ENCODE measurements around the gene MXRA8.

MXRA8 gene

DNA sequence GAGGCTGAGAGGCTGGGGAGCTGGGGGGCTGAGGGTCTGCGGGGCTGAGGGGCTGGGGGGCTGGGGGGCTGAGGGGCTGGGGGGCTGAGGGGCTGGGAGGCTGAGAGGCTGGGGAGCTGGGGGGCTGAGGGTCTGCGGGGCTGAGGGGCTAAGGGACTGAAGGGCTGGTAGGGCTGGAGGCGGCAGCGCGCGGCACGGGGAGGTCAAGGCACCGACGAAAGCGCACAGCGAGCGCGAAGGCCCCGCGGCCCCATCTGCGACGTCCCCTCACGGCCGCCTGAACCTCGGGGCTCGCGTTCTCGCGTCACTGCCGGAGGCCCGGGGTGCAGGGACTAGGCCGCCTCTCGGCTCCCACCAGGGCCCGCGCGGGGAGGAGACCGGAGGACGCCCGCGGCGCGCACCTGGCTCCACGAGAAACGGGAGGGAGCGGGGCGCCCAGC is 34.3 kb downstream of the MXRA8 start:
- no peak for DNase-seq (ENCODE audit: low read depth in 2 of 2)
- no peak for TF ChIP-seq CTCF (IDR thresholded peaks at IDR 0.05; ENCODE audit: low read depth, low read length)
- H3K4me3 ChIP-seq (replicated peaks in 1 of 2; ENCODE audit: low read depth in 2 of 2, low read length in 2 of 2): peak overlapping the region; percentile 63 to 86

DNA sequence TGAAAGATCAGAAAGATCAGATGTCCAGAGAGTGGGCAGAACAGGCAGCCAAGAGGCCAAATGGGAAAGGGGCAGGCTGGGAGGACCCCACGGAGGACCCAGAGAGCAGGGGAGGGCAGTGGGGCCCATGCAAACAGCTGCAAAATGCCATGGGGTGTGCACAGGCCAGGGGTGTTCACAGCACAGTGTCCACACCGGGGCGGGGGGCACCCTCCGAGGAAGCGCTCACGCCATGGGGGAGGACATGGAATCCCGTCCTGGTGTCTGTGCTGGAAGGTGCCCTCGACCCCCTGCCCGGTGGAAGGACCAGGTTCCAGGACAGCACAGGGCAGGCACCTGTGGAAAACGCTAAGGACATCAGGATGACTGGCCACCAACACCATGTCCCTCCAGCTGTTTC is 35.4 kb downstream of the MXRA8 start:
- DNase-seq (ENCODE audit: low read depth in 2 of 2): no peak
- no peak for TF ChIP-seq CTCF (IDR thresholded peaks at IDR 0.05; ENCODE audit: low read depth, low read length)
- no peak overlapping the region for H3K4me3 ChIP-seq (replicated peaks in 1 of 2; ENCODE audit: low read depth in 2 of 2, low read length in 2 of 2)

GRCh38 chr1:1322418-1322817 is 35.9 kb downstream of the MXRA8 start:
- H3K4me3 ChIP-seq (replicated peaks in 1 of 2; ENCODE audit: low read depth in 2 of 2, low read length in 2 of 2): no peak overlapping the region
- no peak for TF ChIP-seq CTCF (IDR thresholded peaks at IDR 0.05; ENCODE audit: low read depth, low read length)
- no peak for DNase-seq (ENCODE audit: low read depth in 2 of 2)

DNA sequence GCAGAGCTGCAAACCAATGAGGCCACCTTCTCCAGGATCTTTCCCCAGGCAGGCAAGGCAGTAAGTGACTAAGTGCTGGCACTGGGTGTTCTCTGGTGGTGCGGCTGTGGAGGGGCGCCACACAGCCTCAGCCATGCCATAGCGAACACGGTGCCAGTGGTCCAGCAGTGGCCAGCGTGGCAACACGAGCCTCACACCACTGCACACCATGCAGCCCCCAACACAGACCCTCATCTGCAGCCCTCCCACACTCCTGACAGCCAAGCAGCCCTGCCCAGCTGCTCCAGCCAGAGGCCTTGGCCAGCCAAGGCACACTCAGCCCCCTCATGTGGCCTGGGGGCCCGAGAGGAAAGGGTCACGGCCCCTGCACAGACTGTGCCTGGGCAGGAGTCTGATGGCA is 36.9 kb downstream of the MXRA8 start:
- no peak for DNase-seq (ENCODE audit: low read depth in 2 of 2)
- TF ChIP-seq CTCF (IDR thresholded peaks at IDR 0.05; ENCODE audit: low read depth, low read length): no peak
- H3K4me3 ChIP-seq (replicated peaks in 1 of 2; ENCODE audit: low read depth in 2 of 2, low read length in 2 of 2): no peak overlapping the region

DNA sequence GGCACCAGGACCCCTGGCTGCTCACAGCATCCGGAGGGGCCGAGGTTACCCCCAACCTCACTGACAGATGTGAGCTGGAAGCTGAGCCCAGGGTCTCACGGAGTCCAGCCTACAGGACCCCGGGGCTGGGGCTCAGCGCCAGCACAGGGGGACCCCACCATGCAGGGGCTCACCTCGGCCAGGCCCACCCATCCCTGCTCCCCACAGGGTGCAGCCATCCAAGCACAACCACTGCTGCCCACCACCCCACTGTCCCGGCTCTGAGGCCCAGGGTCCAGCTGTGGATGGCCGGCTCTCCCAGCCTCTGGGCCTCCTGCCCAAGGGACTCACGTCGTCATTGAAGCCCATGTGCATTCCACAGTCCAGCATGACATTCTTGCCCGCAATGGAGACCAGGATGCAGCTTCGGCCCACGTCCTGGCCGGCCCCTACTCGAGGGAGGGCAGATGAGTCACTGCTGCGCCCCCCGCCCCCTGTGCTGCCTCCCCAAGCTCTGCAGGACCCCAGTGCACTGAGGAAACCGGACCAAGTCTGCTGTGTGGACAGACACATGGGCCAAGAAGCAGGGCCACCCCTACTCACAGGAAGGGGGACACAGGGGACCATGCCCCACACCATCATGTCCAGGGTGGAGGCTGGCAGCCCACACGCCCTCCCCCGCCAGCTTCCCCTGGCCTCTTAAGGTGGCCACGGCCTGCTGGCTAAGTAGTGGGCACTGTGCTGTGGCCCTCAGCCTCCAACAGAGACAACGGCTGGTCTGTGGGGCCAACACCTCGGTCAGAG is 37.5 kb downstream of the MXRA8 start:
- TF ChIP-seq CTCF (IDR thresholded peaks at IDR 0.05; ENCODE audit: low read depth, low read length): no peak
- DNase-seq (ENCODE audit: low read depth in 2 of 2): peak in 1 of 2 donors; percentile 21
- H3K4me3 ChIP-seq (replicated peaks in 1 of 2; ENCODE audit: low read depth in 2 of 2, low read length in 2 of 2): no peak overlapping the region

DNA sequence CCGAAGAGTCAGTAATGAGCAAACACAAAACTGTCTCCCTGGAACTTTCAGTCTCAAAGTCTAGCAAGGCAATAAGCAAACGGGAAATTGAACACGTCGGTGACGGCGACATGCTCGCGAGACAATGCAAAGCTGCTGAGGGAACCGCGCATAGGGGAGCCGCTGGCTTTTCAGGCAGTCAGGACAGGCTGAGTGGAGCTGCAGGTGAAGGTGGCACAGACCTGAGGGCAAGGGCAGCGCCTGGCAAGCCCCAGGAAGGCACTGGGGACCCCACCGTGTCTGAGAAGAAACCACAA is 38.8 kb downstream of the MXRA8 start:
- no peak for TF ChIP-seq CTCF (IDR thresholded peaks at IDR 0.05; ENCODE audit: low read depth, low read length)
- H3K4me3 ChIP-seq (replicated peaks in 1 of 2; ENCODE audit: low read depth in 2 of 2, low read length in 2 of 2): no peak overlapping the region
- no peak for DNase-seq (ENCODE audit: low read depth in 2 of 2)

Data from cardiac fibroblast (primary cell).